Measurements from ENCODE around the gene FAM114A1.

FAM114A1 gene

GRCh38 chr4:38829237-38829636 lies 38.4 kb upstream of the FAM114A1 start:
- TF ChIP-seq ZNF473 (tag by site-specific recombination; IDR thresholded peaks at IDR 0.05) (no peak), ZNF658 (tag by site-specific recombination; IDR thresholded peaks at IDR 0.05) (no peak), KLF8 (tag by site-specific recombination; IDR thresholded peaks at IDR 0.05) (no peak), ZNF571 (tag by site-specific recombination; IDR thresholded peaks at IDR 0.05) (no peak), ZNF510 (tag by site-specific recombination; IDR thresholded peaks at IDR 0.05; ENCODE audit: insufficient replicate concordance) (no peak), ZSCAN23 (tag by site-specific recombination; IDR thresholded peaks at IDR 0.05) (no peak), ZNF223 (tag by site-specific recombination; IDR thresholded peaks at IDR 0.05) (no peak), ZNF155 (tag by site-specific recombination; IDR thresholded peaks at IDR 0.05) (no peak), ZNF292 (tag by site-specific recombination; IDR thresholded peaks at IDR 0.05; ENCODE audit: borderline replicate concordance, low read depth) (no peak), ZNF239 (tag by site-specific recombination; IDR thresholded peaks at IDR 0.05) (no peak), GFI1B (tag by site-specific recombination; IDR thresholded peaks at IDR 0.05) (no peak), ZNF701 (tag by site-specific recombination; IDR thresholded peaks at IDR 0.05) (no peak), ZNF692 (tag by site-specific recombination; IDR thresholded peaks at IDR 0.05) (no peak)
- TF ChIP-seq, protein P1, sequence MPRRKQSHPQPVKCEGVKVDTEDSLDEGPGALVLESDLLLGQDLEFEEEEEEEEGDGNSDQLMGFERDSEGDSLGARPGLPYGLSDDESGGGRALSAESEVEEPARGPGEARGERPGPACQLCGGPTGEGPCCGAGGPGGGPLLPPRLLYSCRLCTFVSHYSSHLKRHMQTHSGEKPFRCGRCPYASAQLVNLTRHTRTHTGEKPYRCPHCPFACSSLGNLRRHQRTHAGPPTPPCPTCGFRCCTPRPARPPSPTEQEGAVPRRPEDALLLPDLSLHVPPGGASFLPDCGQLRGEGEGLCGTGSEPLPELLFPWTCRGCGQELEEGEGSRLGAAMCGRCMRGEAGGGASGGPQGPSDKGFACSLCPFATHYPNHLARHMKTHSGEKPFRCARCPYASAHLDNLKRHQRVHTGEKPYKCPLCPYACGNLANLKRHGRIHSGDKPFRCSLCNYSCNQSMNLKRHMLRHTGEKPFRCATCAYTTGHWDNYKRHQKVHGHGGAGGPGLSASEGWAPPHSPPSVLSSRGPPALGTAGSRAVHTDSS (tag by site-specific recombination; IDR thresholded peaks at IDR 0.05): no peak
- TF ChIP-seq, protein P2, sequence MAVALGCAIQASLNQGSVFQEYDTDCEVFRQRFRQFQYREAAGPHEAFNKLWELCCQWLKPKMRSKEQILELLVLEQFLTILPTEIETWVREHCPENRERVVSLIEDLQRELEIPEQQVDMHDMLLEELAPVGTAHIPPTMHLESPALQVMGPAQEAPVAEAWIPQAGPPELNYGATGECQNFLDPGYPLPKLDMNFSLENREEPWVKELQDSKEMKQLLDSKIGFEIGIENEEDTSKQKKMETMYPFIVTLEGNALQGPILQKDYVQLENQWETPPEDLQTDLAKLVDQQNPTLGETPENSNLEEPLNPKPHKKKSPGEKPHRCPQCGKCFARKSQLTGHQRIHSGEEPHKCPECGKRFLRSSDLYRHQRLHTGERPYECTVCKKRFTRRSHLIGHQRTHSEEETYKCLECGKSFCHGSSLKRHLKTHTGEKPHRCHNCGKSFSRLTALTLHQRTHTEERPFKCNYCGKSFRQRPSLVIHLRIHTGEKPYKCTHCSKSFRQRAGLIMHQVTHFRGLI (tag by site-specific recombination; IDR thresholded peaks at IDR 0.05): no peak
- ChIA-PET CTCF (interaction anchor here (1.0 kb wide), 1 partner anchor 32 kb away, joined by 5 read pairs; no protein-coding TSS in a partner anchor), POLR2A (no interaction called here)
- no peaks in the 10 kb centered on the region for H3K4me1 ChIP-seq (ENCODE audit: control insufficient read depth, insufficient read depth, low read length)
- no peak overlapping the region for H3K27ac ChIP-seq (ENCODE audit: extremely low read depth, low read depth, low read length)
- no peaks in the 10 kb centered on the region for H3K36me3 ChIP-seq (ENCODE audit: control insufficient read depth in 2 of 2, insufficient read depth in 1 of 2, low read length in 2 of 2)
- H3K9me3 ChIP-seq (ENCODE audit: control insufficient read depth, insufficient read depth, low read depth, low read length): no peaks in the 10 kb centered on the region
- H3K4me3 ChIP-seq (ENCODE audit: low read depth, low read length): no peak overlapping the region

DNA sequence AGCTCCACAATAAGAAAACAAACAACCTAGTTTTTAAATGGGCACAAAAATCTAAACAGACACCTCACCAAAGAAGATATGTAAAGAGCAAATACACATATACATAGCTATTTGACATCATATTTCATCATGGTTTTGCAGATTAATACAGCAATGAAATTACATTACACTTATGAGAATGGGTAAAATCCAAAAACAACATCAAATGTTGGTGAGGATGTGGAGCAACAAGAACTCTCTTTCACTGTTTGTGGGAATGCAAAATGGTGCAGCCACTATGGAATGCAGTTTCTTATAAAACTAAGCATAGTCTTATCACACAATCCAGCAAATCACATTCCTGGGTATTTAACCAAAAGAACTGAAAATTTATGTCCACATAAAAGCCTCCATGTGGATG lies 36.0 kb upstream of the FAM114A1 start:
- CTCF ChIA-PET: interaction anchor here (0.6 to 0.7 kb wide), 2 partner anchors 29 to 66 kb away, joined by 3 to 8 read pairs; no protein-coding TSS in a partner anchor
- Histone ChIP-seq H3K36me3 (ENCODE audit: control insufficient read depth in 2 of 2, insufficient read depth in 1 of 2, low read length in 2 of 2) (no peaks in the 10 kb centered on the region), H3K4me1 (ENCODE audit: control insufficient read depth, insufficient read depth, low read length) (no peaks in the 10 kb centered on the region), H3K4me3 (ENCODE audit: low read depth, low read length) (no peak overlapping the region), H3K27ac (ENCODE audit: extremely low read depth, low read depth, low read length) (no peak overlapping the region), H3K9me3 (ENCODE audit: control insufficient read depth, insufficient read depth, low read depth, low read length) (no peaks in the 10 kb centered on the region)
- TF ChIP-seq ZBTB21 (tag by site-specific recombination; IDR thresholded peaks at IDR 0.05): no peak
- no peak for TF ChIP-seq ZNF416 (tag by site-specific recombination; IDR thresholded peaks at IDR 0.05)
- TF ChIP-seq ZSCAN30 (tag by site-specific recombination; IDR thresholded peaks at IDR 0.05): no peak
- TF ChIP-seq, protein P3, sequence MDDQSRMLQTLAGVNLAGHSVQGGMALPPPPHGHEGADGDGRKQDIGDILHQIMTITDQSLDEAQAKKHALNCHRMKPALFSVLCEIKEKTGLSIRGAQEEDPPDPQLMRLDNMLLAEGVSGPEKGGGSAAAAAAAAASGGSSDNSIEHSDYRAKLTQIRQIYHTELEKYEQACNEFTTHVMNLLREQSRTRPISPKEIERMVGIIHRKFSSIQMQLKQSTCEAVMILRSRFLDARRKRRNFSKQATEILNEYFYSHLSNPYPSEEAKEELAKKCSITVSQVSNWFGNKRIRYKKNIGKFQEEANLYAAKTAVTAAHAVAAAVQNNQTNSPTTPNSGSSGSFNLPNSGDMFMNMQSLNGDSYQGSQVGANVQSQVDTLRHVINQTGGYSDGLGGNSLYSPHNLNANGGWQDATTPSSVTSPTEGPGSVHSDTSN (CRISPR knock-in tag; IDR thresholded peaks at IDR 0.05): no peak
- TF ChIP-seq ZNF140 (tag by site-specific recombination; IDR thresholded peaks at IDR 0.05): no peak
- TF ChIP-seq ZNF211 (tag by site-specific recombination; IDR thresholded peaks at IDR 0.05; ENCODE audit: low read depth): no peak
- TF ChIP-seq ZEB2 (tag by site-specific recombination; IDR thresholded peaks at IDR 0.05): no peak
- POLR2A ChIA-PET: no interaction called here

Data from HEK293 (cell line).